SK-N-SH (cell line): ENCODE results near the gene ZRANB2.

ENCODE experiments used
- CTCF ChIP-seq: fragments of 200-600 bp; sonication (generic); IDR thresholded peaks from 2 replicates; pipeline ENCODE4 v1.6.1; 2017; ENCODE audit warnings: antibody characterized with exemption, mild to moderate bottlenecking, moderate library complexity
- EP300 ChIP-seq, 2 experiments: IDR thresholded peaks; 2 replicates each; pipeline versions ENCODE4 v1.4.0 to v1.6.1; 2012; ENCODE audit warnings: borderline replicate concordance in 1 of 2, low read depth in 1 of 2, low read length in 1 of 2
- EZH2phosphoT487 ChIP-seq: fragments of 200-600 bp; sonication (generic); IDR thresholded peaks from 2 replicates; pipeline ENCODE4 v1.6.1; 2017; ENCODE audit warnings: low read depth, mixed run types, mild to moderate bottlenecking, antibody characterized with exemption, moderate library complexity, borderline replicate concordance
- GABPA ChIP-seq: IDR thresholded peaks from 2 replicates; pipeline ENCODE4 v1.4.0; 2012; ENCODE audit warnings: low read depth, mild to moderate bottlenecking
- MEF2A ChIP-seq: IDR thresholded peaks from 2 replicates; pipeline ENCODE4 v1.4.0; 2012; ENCODE audit warnings: low read depth, borderline replicate concordance
- POLR2AphosphoS5 ChIP-seq: IDR thresholded peaks from 2 replicates; pipeline ENCODE4 v1.6.1; 2012; ENCODE audit warnings: low read depth, low read length
- RXRA ChIP-seq: IDR thresholded peaks from 2 replicates; pipeline ENCODE4 v1.4.0; 2012; ENCODE audit warnings: low read depth, mild to moderate bottlenecking, borderline replicate concordance
- SIN3A ChIP-seq: IDR thresholded peaks from 2 replicates; pipeline ENCODE4 v1.6.1; 2012; ENCODE audit warnings: low read depth, mild to moderate bottlenecking, low read length, moderate library complexity, borderline replicate concordance
- TAF1 ChIP-seq: IDR thresholded peaks from 2 replicates; pipeline ENCODE4 v1.6.1; 2012; ENCODE audit warnings: low read depth, mild to moderate bottlenecking, low read length, moderate library complexity, borderline replicate concordance
- TCF12 ChIP-seq: IDR thresholded peaks from 2 replicates; pipeline ENCODE4 v1.4.0; 2012
- TEAD4 ChIP-seq: IDR thresholded peaks from 2 replicates; pipeline ENCODE4 v1.4.0; 2012; ENCODE audit warnings: mild to moderate bottlenecking, borderline replicate concordance; ENCODE audit not compliant: insufficient read depth
- USF2 ChIP-seq: fragments of 150-350 bp; IDR thresholded peaks from 2 replicates; pipeline ENCODE4 v1.6.1; 2017; ENCODE audit warnings: antibody characterized with exemption, low read length, low read depth, borderline replicate concordance

- TF ChIP-seq CTCF (no peak), POLR2AphosphoS5 (no peak), GABPA (no peak), TEAD4 (no peak), TAF1 (no peak), RXRA (no peak), SIN3A (no peak), EP300 (IDR thresholded peaks at IDR 0.05; ENCODE audit: borderline replicate concordance in 1 of 2, low read depth in 1 of 2, low read length in 1 of 2) (no peak), MEF2A (no peak), USF2 (no peak), EZH2phosphoT487 (no peak), TCF12 (no peak)
Observed at GRCh38 chr1:71038942-71039341, 41.9 kb downstream of the ZRANB2 start.
